Mammary microvascular endothelial cell (primary cell): ENCODE measurements around the gene PTOV1. TPM values are rescaled to one million over a fixed set of nuclear protein-coding genes. Genes with fewer than 3 reads are reported as not detected.

Experiments
- total RNA-seq: library from RNA; depleted of rRNA; stranded (reverse); fragments of >200 nt; gene quantifications from 2 replicates; pipeline ENCODE4 v1.2.3, GENCODE V29; 2015

PTOV1 gene
- 57.6 and 64.4 TPM in 2 replicates for total RNA-seq

GRCh38 chr19:49850487-49851342 is at the start of gene PTOV1:
Gene PTOV1, plus strand, starts transcription at chr19:49851159.

GRCh38 chr19:49812997-49813861 is 37.7 kb upstream of the PTOV1 start, which contains the start of gene FUZ:
Gene FUZ, minus strand, starts transcription at chr19:49813292. Its CDS starts 186 bp downstream, at chr19:49813106.

GRCh38 chr19:49817964-49818648 is 32.9 kb upstream of the PTOV1 start, which contains the start of gene MED25:
Gene MED25, plus strand, starts transcription at chr19:49818289. Its CDS starts 53 bp downstream, at chr19:49818342.

GRCh38 chr19:49866933-49867782 is 16.2 kb downstream of the PTOV1 start, which contains the start of gene PNKP:
Gene PNKP, minus strand, starts transcription at chr19:49867576. Its CDS starts 372 bp downstream, at chr19:49867204.

GRCh38 chr19:49877020-49877878 is 26.3 kb downstream of the PTOV1 start, which contains the start of the genes AKT1S1 and TBC1D17:
Gene AKT1S1, minus strand, starts transcription at chr19:49877355. Its CDS starts 4,060 bp downstream, at chr19:49873295.
Gene TBC1D17, plus strand, starts transcription at chr19:49877702. Its CDS starts 22 bp downstream, at chr19:49877724.

GRCh38 chr19:49896863-49897621 is 46.1 kb downstream of the PTOV1 start, which contains the start of gene IL4I1:
Gene IL4I1, minus strand, starts transcription at chr19:49896887. Its CDS starts 727 bp downstream, at chr19:49896160.

Other genes with a start within 250 kb of the PTOV1 start
- 79.1 and 97.7 TPM in 2 replicates for gene RRAS, start 211.0 kb upstream of the PTOV1 start, total RNA-seq
- 33.2 and 36.7 TPM in 2 replicates for gene SCAF1, start 208.9 kb upstream of the PTOV1 start, total RNA-seq
- gene IRF3, start 185.3 kb upstream of the PTOV1 start, total RNA-seq, result 46.5 and 55.2 TPM in 2 replicates
- gene BCL2L12, start 185.2 kb upstream of the PTOV1 start, total RNA-seq, result 33.2 TPM in 2 replicates
- 329 and 369 TPM in 2 replicates for gene PRMT1, start 173.9 kb upstream of the PTOV1 start, total RNA-seq
- 0.33 and 0.49 TPM in 2 replicates for gene ADM5, start 161.6 kb upstream of the PTOV1 start, total RNA-seq
- 11.9 and 12.3 TPM in 2 replicates for gene CPT1C, start 160.0 kb upstream of the PTOV1 start, total RNA-seq
- 1.5 TPM in 1 of 2 replicates, not detected in the other for gene TSKS, start 87.9 kb upstream of the PTOV1 start, total RNA-seq
- 108 and 110 TPM in 2 replicates for gene AP2A1, start 84.2 kb upstream of the PTOV1 start, total RNA-seq
- 13.8 and 17.1 TPM in 2 replicates for gene FUZ, start 37.9 kb upstream of the PTOV1 start, total RNA-seq
- 25.2 and 25.6 TPM in 2 replicates for gene MED25, start 32.9 kb upstream of the PTOV1 start, total RNA-seq
- 59.5 and 63.0 TPM in 2 replicates for gene PNKP, start 16.4 kb downstream of the PTOV1 start, total RNA-seq
- gene AKT1S1, start 26.2 kb downstream of the PTOV1 start, total RNA-seq, result 26.5 and 30.4 TPM in 2 replicates
- 18.0 and 20.2 TPM in 2 replicates for gene TBC1D17, start 26.5 kb downstream of the PTOV1 start, total RNA-seq
- 24.2 and 29.4 TPM in 2 replicates for gene IL4I1, start 45.7 kb downstream of the PTOV1 start, total RNA-seq
- gene ATF5, start 78.0 kb downstream of the PTOV1 start, total RNA-seq, result 20.9 and 23.4 TPM in 2 replicates
- gene NUP62, start 78.3 kb downstream of the PTOV1 start, total RNA-seq, result 77.1 and 85.3 TPM in 2 replicates
- 0.25 TPM in 1 of 2 replicates, not detected in the other for gene SIGLEC11, start 110.0 kb downstream of the PTOV1 start, total RNA-seq
- 27.2 and 28.0 TPM in 2 replicates for gene VRK3, start 174.2 kb downstream of the PTOV1 start, total RNA-seq
- 5.3 and 6.6 TPM in 2 replicates for gene ZNF473, start 174.8 kb downstream of the PTOV1 start, total RNA-seq